Fibroblast of lung (primary cell): ENCODE measurements around the gene SURF1. TPM values are rescaled to one million over a fixed set of nuclear protein-coding genes. Genes with fewer than 3 reads are reported as not detected.

Source experiments
- DNase-seq, 2 donors: peaks; one replicate each; pipeline versions ENCODE4 v3.0.0 to v3.0.0-alpha.2; 2010; ENCODE audit warnings: low read depth in 2 of 2
- H2AFZ ChIP-seq: 2 replicates; pipeline ENCODE4 v1.5.1; 2012; ENCODE audit warnings: low read length, control low read depth, inconsistent platforms
- H3K27ac ChIP-seq: 2 replicates; pipeline ENCODE4 v1.5.1; 2011; ENCODE audit warnings: low read length, control low read depth; ENCODE audit not compliant: insufficient read depth
- H3K27me3 ChIP-seq: 2 replicates; pipeline ENCODE4 v1.5.1; 2011; ENCODE audit warnings: mild to moderate bottlenecking, low read length; ENCODE audit not compliant: control insufficient read depth, insufficient read depth
- H3K36me3 ChIP-seq: 2 replicates; pipeline ENCODE4 v1.5.1; 2011; ENCODE audit warnings: low read length; ENCODE audit not compliant: control insufficient read depth, insufficient read depth
- H3K4me1 ChIP-seq: 2 replicates; pipeline ENCODE4 v1.5.1; 2011; ENCODE audit warnings: low read length; ENCODE audit not compliant: control insufficient read depth, insufficient read depth; ENCODE audit errors: extremely low read depth
- H3K4me2 ChIP-seq: 2 replicates; pipeline ENCODE4 v1.5.1; 2011; ENCODE audit warnings: low read length, control low read depth; ENCODE audit not compliant: insufficient read depth; ENCODE audit errors: extremely low read depth
- H3K4me3 ChIP-seq, 4 experiments: fragments of 200-600 bp in 1 of 4; sonication (generic) in 1 of 4; replicated peaks in 1 of 4; 2 replicates each; pipeline ENCODE4 v1.5.1; 2011 to 2016; ENCODE audit warnings: low read length in 4 of 4, low read depth in 3 of 4, mild to moderate bottlenecking in 3 of 4, control low read depth in 2 of 4, inconsistent platforms in 1 of 4, mixed read lengths in 1 of 4; ENCODE audit not compliant: insufficient read depth in 1 of 4; ENCODE audit errors: control extremely low read depth in 1 of 4
- H3K79me2 ChIP-seq: 2 replicates; pipeline ENCODE4 v1.5.1; 2012; ENCODE audit warnings: mild to moderate bottlenecking, low read length, inconsistent platforms; ENCODE audit not compliant: control insufficient read depth, insufficient read depth
- H3K9ac ChIP-seq: 2 replicates; pipeline ENCODE4 v1.5.1; 2011; ENCODE audit warnings: mild to moderate bottlenecking, low read length, control low read depth; ENCODE audit not compliant: insufficient read depth
- H3K9me3 ChIP-seq: 2 replicates; pipeline ENCODE4 v1.5.1; 2012; ENCODE audit warnings: low read depth, low read length; ENCODE audit not compliant: control insufficient read depth, insufficient read depth
- H4K20me1 ChIP-seq: 2 replicates; pipeline ENCODE4 v1.5.1; 2011; ENCODE audit warnings: low read length; ENCODE audit not compliant: control insufficient read depth, insufficient read depth; ENCODE audit errors: extremely low read depth
- CTCF ChIP-seq, 2 donors: IDR thresholded peaks in 1 of 2; conservative IDR thresholded peaks in 1 of 2; 1 replicate in 1 of 2; 2 replicates in 1 of 2; pipeline ENCODE4 v1.5.1; 2011 to 2012; ENCODE audit warnings: low read length in 2 of 2, control low read depth in 1 of 2, inconsistent platforms in 1 of 2, low read depth in 1 of 2, mild to moderate bottlenecking in 1 of 2
- EZH2 ChIP-seq: IDR thresholded peaks from 2 replicates; pipeline ENCODE4 v1.5.1; 2012; ENCODE audit warnings: low read length, control low read depth, mild to moderate bottlenecking; ENCODE audit errors: missing control alignments
- polyA plus RNA-seq, 2 donors: library from polyadenylated mRNA; depleted of rRNA in 1 of 2; stranded (reverse) in 1 of 2; unstranded in 1 of 2; fragments of >200 nt; gene quantifications; 2 replicates each; pipeline ENCODE4 v1.2.1, GENCODE V29; 2011 to 2012; ENCODE audit warnings: missing spikeins in 1 of 2
- total RNA-seq: library from RNA; depleted of rRNA; stranded (reverse); fragments of >200 nt; gene quantifications from 2 replicates; pipeline ENCODE4 v1.2.1, GENCODE V29; 2014

SURF1 gene
- total and polyA plus RNA-seq, 2 donors (not counting 1 experiment from before 2014, with no cell fraction given): 27.9 to 31.7 TPM

GRCh38 chr9:133334161-133334560 is 22.1 kb downstream of the SURF1 start:
- Histone ChIP-seq H3K9me3 (no peaks in the 10 kb centered on the region), H3K27ac (no peak overlapping the region), H3K79me2 (peaks cover 13% of the 10 kb centered on the region), H3K4me3 (no peak overlapping the region), H3K9ac (no peak overlapping the region), H3K4me1 (peaks cover 2% of the 10 kb centered on the region), H4K20me1 (no peaks in the 10 kb centered on the region), H2AFZ (no peak overlapping the region), H3K36me3 (peaks cover 24% of the 10 kb centered on the region), H3K4me2 (no peak overlapping the region), H3K27me3 (no peaks in the 10 kb centered on the region)
- no peak for TF ChIP-seq CTCF (conservative IDR thresholded peaks at IDR 0.05 in 1 of 2, IDR thresholded peaks at IDR 0.05 in 1 of 2; ENCODE audit: low read depth in 1 of 2, low read length in 2 of 2)
- TF ChIP-seq EZH2: no peak
- no peak for DNase-seq

GRCh38 chr9:133333566-133333965 is 22.7 kb downstream of the SURF1 start:
- Histone ChIP-seq H3K4me2 (no peak overlapping the region), H3K9ac (no peak overlapping the region), H3K9me3 (no peaks in the 10 kb centered on the region)

GRCh38 chr9:133333011-133333410 is 23.3 kb downstream of the SURF1 start:
- no peak overlapping the region for H3K9ac ChIP-seq
- peaks cover 24% of the 10 kb centered on the region for H3K36me3 ChIP-seq
- no peak overlapping the region for H3K4me2 ChIP-seq
- TF ChIP-seq CTCF (conservative IDR thresholded peaks at IDR 0.05 in 1 of 2, IDR thresholded peaks at IDR 0.05 in 1 of 2; ENCODE audit: low read depth in 1 of 2, low read length in 2 of 2): no peak
- no peak for TF ChIP-seq EZH2
- no peak overlapping the region for H2AFZ ChIP-seq
- no peak overlapping the region for H3K4me3 ChIP-seq
- peaks cover 13% of the 10 kb centered on the region for H3K79me2 ChIP-seq
- H3K27me3 ChIP-seq: no peaks in the 10 kb centered on the region
- H3K9me3 ChIP-seq: no peaks in the 10 kb centered on the region
- H3K4me1 ChIP-seq: peaks cover 2% of the 10 kb centered on the region
- H3K27ac ChIP-seq: no peak overlapping the region
- DNase-seq: no peak
- H4K20me1 ChIP-seq: no peaks in the 10 kb centered on the region

More at GRCh38 chr9:133333566-133333965, 22.7 kb downstream of the SURF1 start:
- Histone ChIP-seq H3K27ac (no peak overlapping the region), H3K4me3 (no peak overlapping the region), H2AFZ (no peak overlapping the region), H3K79me2 (peaks cover 13% of the 10 kb centered on the region), H3K36me3 (peaks cover 24% of the 10 kb centered on the region), H4K20me1 (no peaks in the 10 kb centered on the region), H3K4me1 (peaks cover 2% of the 10 kb centered on the region), H3K27me3 (no peaks in the 10 kb centered on the region)
- no peak for TF ChIP-seq CTCF (conservative IDR thresholded peaks at IDR 0.05 in 1 of 2, IDR thresholded peaks at IDR 0.05 in 1 of 2; ENCODE audit: low read depth in 1 of 2, low read length in 2 of 2)
- TF ChIP-seq EZH2: no peak
- no peak for DNase-seq
